Fibroblast of mammary gland (primary cell): Measurements from ENCODE around the gene PAX9.
A peak's percentile ranks its signal among the peaks of the same experiment; 100 is the strongest.

ENCODE experiments used
- DNase-seq: peaks from one replicate; pipeline ENCODE4 v3.0.0-alpha.2; 2010; ENCODE audit warnings: low read depth
- H3K4me3 ChIP-seq: 2 replicates; pipeline ENCODE4 v1.5.1; 2011; ENCODE audit warnings: low read depth, mild to moderate bottlenecking, low read length, moderate library complexity; ENCODE audit not compliant: control insufficient read depth
- CTCF ChIP-seq: conservative IDR thresholded peaks from 2 replicates; pipeline ENCODE4 v1.5.1; 2011; ENCODE audit warnings: low read depth, low read length, inconsistent platforms; ENCODE audit not compliant: control insufficient read depth, insufficient read depth

Gene PAX9

GRCh38 chr14:36661506-36662257 is at the start of gene PAX9:
Gene PAX9, plus strand, starts transcription at chr14:36661860. Its CDS starts 230 bp downstream, at chr14:36662090.
- H3K4me3 ChIP-seq, result peak within 1 kb of the TSS; percentile 41

DNA sequence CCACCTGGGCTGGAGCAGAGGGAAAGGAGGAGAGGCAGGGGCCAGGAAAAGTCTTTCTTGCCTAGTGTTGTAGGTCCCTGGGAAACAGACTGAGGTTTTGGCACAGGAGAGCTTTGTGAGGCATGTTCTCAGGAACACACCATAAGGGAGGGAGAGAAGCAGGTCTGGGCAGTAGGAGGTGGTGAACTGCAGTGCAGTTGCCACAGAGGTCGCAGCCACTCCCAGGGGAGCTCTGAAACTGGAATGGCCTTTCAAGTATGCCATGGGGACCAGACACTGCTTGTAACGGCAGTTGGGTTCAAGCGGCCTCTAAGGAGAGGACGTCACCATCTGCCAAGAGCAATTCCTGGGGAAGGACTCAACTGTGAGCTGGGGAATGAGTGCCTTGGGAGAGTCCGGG is 43.8 kb upstream of the PAX9 start:
- no peak overlapping the region for H3K4me3 ChIP-seq
- DNase-seq, result no peak
- TF ChIP-seq CTCF, result no peak

More at GRCh38 chr14:36661506-36662257, at the start of gene PAX9:
- DNase-seq, result peak; percentile 66
- TF ChIP-seq CTCF, result no peak

DNA sequence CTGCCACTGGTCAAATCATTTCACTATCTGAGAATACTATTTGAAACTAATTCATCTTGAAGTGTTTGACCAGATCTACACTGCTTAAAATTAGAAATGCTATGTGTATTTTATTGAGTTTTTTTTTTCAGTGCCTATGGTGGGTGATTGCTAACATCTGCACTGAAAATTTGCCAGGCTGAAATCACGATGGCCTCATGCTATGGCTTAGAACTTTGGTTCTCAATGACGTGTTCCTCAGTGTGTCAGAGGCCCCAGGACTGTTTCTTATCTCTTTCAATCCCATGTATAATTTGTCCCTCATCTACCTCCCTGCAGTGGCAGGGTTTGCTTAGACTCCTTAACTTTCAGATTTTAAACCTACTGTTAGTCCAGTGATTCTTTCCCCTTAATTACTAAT is 43.0 kb upstream of the PAX9 start:
- DNase-seq, result no peak
- TF ChIP-seq CTCF, result no peak
- H3K4me3 ChIP-seq, result no peak overlapping the region

DNA sequence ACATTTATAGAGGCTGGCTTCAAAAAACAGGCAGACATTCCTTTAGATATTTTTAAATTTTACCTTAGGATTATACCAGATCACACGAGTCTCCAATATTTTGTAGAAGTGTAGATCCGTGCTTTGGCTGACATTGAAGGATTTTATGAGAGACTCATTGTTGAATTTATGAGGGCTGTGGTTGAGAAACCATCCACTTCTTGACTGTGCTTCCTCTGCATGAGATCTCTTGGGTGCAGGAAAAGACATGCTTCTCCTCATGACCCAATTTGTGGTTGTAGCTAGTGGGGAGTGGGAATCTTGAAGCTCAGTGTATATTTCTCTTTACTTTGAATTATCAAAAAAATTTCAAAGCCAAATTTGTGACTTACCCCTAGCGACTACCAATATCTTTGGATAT is 42.5 kb upstream of the PAX9 start:
- TF ChIP-seq CTCF, result no peak
- H3K4me3 ChIP-seq, result no peak overlapping the region
- DNase-seq, result no peak

- H3K4me3 ChIP-seq, result no peak overlapping the region
- DNase-seq, result no peak
- TF ChIP-seq CTCF, result no peak
These were observed 41.8 kb upstream of the PAX9 start for GRCh38 chr14:36619853-36620252.

GRCh38 chr14:36625014-36625413 is 36.6 kb upstream of the PAX9 start:
- H3K4me3 ChIP-seq, result no peak overlapping the region
- no peak for DNase-seq
- no peak for TF ChIP-seq CTCF
